Neural cell (in vitro differentiated cells): ENCODE data around the gene GNE.

Source experiments
- EP300 ChIP-seq: fragments of 450-650 bp; conservative IDR thresholded peaks from 2 replicates; pipeline ENCODE4 v1.6.1; 2014; ENCODE audit warnings: antibody characterized with exemption, mild to moderate bottlenecking, moderate library complexity; ENCODE audit not compliant: poor library complexity, severe bottlenecking
- EZH2 ChIP-seq: fragments of 200-600, 300-800 bp; shearing (Covaris generic), sonication (generic); IDR thresholded peaks from 2 replicates; pipeline ENCODE4 v1.6.1; 2014; ENCODE audit warnings: antibody characterized with exemption, low read length, borderline replicate concordance, mild to moderate bottlenecking; ENCODE audit not compliant: insufficient read depth, poor library complexity, severe bottlenecking
- POLR2AphosphoS5 ChIP-seq: IDR thresholded peaks from 2 replicates; pipeline ENCODE4 v1.6.1; 2012
- RAD21 ChIP-seq: fragments of 450-650 bp; conservative IDR thresholded peaks from 2 replicates; pipeline ENCODE4 v1.6.1; 2014; ENCODE audit warnings: antibody characterized with exemption, mild to moderate bottlenecking, moderate library complexity
- REST ChIP-seq: IDR thresholded peaks from 2 replicates; pipeline ENCODE4 v1.6.1; 2012; ENCODE audit warnings: borderline replicate concordance
- TAF1 ChIP-seq: IDR thresholded peaks from 2 replicates; pipeline ENCODE4 v1.6.1; 2012; ENCODE audit warnings: low read depth
- TF ChIP-seq, protein P1 (sequence below): fragments of 450-650 bp; IDR thresholded peaks from 2 replicates; pipeline ENCODE4 v1.5.1; 2014; ENCODE audit warnings: antibody characterized with exemption, mild to moderate bottlenecking, moderate library complexity; ENCODE audit not compliant: poor library complexity, severe bottlenecking

DNA sequence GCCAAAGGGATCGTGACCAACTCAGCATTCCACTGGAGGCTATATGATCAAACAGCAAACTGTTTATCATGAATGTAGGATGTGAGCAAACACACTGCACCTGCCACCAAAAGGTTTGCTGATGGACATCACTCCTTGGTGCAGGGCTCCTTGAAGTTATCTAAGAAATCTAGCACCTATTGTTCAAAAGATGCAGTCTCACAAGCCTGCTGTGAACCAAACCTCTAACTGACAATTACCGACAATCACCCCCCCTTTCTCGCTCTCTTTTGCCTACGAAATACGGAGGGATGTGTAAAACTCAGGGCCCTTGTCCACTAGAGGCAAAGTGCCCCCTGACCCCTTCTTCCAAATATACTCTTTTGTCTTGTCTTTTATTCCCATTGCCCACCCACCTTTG lies 70.0 kb downstream of the GNE start:
- TF ChIP-seq, protein P1, sequence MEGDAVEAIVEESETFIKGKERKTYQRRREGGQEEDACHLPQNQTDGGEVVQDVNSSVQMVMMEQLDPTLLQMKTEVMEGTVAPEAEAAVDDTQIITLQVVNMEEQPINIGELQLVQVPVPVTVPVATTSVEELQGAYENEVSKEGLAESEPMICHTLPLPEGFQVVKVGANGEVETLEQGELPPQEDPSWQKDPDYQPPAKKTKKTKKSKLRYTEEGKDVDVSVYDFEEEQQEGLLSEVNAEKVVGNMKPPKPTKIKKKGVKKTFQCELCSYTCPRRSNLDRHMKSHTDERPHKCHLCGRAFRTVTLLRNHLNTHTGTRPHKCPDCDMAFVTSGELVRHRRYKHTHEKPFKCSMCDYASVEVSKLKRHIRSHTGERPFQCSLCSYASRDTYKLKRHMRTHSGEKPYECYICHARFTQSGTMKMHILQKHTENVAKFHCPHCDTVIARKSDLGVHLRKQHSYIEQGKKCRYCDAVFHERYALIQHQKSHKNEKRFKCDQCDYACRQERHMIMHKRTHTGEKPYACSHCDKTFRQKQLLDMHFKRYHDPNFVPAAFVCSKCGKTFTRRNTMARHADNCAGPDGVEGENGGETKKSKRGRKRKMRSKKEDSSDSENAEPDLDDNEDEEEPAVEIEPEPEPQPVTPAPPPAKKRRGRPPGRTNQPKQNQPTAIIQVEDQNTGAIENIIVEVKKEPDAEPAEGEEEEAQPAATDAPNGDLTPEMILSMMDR, result no peak
- TF ChIP-seq REST, result no peak
- TF ChIP-seq EZH2, result no peak
- TF ChIP-seq TAF1, result no peak
- TF ChIP-seq RAD21, result no peak
- no peak for TF ChIP-seq POLR2AphosphoS5
- no peak for TF ChIP-seq EP300
